ENCODE data around the gene RESP18.
"Not testable (repeated sequence)": the region's sequence is repeated elsewhere in the genome, so short reads cannot be mapped to it uniquely, and the experiment has no call there.

The RESP18 gene

DNA sequence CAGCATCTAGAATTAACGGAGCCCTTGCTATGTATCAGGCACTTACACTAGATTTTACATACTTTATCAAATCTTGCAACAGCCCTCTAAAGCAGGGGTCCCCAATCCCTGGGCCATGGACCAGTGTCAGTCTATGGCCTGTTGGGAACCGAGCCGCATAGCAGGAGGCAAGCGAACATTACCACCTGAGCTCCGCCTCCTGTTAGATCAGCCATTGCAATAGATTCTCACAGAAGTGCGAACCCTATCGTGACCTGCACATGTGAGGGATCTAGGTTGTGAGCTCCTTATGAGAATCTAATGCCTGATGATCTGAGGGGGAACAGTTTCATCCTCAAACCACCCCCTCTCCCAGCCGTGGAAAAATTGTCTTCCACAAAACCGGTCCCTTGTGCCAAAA is 39.9 kb downstream of the RESP18 start:
- DNase-seq (ENCODE audit: low spot score) = no peak

DNA sequence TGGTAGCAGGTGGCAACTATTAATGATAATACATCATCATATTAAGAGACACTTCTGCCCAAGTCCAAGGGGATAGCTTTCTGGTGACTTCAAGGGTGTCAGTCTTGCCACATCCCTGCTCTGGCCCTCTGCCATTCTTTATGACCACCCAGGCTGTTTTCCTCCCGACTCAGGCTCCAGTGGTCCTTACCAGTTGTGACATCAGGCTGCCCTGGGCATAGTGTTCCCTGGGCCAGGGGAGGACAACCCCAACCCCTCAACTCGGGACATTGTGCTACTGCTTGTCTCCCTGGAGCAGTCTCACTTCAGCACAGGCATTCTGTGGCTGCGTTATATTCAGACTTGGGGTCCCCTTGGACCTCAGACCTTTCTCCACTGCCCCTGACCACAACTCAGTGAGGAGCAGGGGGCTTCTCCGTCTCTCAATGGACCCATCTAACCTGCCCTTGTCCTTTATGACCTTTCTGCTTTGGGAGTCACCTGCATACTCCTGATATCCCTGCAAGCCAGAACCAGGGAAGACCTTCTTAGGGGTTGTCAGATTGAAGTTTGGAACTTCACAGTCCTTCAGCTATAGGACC is 40.5 kb downstream of the RESP18 start:
- DNase-seq (ENCODE audit: low spot score) = no peak

DNA sequence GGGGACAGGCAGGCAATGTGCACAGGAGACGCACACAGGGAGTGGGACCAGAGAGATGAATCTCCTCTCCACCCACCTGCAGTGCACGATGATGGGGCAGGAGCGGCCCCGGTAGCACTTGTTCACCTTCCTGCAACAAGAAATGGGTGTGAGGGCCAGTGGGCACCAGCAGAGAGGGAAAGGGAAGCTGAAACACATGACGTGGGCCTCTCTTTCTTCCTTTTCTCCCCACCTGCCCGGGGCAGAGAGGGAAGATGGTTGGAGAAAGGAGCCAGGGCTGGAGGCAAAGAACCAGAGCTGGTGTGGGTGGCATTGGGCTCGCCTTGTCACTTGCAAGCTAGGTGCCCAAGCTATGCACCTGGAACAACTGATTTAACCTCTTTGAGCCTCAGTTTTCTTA is 41.1 kb downstream of the RESP18 start:
- DNase-seq (ENCODE audit: low spot score) = no peak

DNA sequence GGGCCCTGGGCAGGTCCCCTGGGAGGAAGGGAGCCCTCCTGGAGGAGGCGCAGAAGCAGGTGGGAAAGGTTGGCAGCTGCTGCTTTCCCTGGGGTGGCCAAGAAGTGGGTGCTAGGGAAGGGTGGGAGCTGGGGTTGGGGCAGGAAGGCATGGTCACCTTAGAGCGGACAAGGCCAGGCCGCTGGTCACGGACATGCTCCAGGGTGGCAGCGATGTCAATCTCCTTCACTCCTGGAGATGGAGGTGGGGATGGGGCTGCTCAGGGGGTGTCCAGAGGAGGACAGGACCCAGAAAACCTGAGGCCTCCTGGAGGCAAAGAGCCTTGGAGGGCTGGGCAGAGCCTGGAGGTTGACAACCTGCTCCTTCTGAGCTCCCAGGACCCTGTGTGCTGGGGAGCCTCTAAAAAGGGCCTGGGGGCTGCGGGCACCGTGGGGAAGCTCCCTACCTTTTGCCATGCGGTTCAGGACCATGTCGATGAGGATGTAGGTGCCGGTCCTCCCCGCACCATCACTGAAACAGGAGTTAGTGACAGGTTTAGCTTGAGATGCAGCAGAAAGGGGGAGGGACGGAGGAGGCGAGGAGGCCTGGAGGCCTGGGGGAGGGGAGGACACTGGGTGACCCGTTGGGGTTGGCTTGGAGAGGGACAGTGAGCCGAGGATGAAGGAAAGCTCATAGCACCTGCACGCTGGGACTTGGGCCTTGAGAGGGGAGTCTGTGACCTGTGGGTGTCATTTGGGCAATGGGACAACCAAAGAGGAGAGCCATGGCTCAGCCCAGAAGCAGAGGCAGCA is 42.0 kb downstream of the RESP18 start:
- DNase-seq (ENCODE audit: low spot score) = no peak

DNA sequence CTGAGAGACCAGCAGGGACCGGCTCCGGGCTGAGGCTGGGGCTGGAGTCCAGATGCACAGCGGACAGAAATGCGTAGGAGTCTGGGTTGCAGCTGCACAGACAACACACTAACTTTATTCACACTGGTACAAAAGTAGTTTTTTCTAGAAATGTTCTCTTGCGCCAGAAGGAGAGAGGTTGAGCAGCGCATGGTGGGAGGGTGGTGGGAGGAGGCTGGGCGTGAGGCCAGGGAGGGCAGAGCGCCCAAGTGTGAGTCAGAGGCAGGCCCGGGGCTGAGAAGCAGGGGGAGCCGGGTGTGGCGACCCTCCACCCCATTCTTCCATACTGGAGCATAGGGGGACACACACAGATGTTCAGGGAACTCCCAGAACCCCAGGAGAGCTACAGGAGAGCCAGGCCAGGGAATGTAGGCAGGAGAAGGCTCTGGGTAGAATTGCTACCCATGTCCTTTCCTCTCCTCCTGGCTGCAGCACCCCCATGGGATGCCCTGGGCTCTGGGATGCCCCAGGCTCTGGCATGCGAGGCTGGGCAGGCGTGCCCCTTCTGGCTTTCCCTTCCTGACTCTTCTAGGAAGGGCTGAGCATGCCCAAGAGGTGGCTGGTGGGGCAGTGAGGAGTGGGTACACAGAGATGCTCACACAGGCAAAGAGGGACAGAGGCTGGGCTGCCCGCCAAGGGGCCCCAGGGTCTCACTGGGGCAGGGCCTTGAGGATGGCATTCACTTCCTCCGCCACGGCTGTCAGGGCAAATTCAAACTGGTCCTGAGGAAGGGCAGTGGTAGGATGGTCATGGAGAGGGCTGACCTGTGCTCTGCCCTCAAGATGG is 42.8 kb downstream of the RESP18 start:
- peak; percentile 94 for DNase-seq (ENCODE audit: low spot score)

DNA sequence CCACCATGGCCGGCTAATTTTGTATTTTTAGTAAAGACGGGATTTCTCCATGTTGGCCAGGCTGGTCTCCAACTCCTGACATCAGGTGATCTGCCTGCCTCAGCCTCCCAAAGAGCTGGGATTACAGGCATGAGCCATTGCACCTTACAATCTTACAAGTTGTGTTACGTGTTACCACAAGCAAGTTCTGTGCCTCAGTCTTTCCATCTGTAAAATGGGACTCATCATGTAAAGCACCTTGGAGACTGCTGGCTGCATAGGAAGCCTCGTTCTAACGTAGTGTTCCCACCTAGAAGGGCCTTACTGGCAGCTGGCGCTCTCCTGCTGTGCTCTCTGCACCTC is 43.4 kb downstream of the RESP18 start:
- no peak for DNase-seq (ENCODE audit: low spot score)

DNA sequence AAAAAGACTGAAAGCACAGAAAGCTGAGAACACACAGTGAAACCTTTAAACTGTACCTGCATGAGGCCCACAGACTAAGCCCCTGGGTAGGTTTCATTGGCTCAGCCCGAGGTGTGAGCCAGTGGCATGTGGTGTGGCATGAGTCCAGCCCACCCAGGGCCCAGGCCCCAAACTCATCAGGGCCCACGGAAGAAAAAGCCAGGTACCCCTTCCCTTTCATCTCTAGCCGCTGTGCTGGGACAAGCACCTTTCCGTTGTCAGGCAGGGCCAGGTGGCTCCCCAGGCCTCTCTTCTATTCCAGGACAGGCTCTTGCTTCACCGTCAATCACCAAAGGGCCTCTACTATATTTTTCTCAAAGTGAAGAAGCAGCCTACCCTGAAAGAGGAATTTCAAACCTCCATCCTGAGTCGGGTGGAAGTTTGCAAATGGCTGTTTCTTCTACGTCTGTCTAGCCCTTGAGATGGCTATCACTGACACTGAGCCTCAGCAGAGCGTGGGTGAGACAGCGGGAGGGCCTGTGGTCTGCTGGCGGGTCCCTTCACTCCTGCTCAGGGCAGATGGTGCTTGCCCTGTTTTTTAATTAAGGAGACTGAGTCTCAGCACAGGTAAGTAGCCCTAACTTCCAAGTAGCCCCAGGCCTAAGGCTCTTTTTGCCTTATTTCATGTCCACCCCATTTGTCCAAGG is 44.8 kb downstream of the RESP18 start:
- no peak for DNase-seq (ENCODE audit: low spot score)

DNA sequence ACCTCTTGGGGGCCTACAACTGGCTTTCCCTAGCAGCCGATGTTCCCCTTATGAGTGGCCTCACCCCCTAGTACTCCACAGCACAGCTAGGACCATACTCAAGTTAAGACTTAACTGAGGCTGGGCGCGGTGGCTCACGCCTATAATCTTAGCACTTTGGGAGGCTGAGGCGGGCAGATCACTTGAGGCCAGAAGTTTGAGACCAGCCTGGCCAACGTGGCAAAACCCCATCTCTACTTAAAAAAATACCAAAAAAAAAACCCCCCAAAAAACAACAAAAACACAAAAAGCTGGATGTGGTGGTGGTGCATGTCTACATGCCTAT is 45.5 kb downstream of the RESP18 start:
- DNase-seq (ENCODE audit: low spot score) = not testable (repeated sequence)

DNA sequence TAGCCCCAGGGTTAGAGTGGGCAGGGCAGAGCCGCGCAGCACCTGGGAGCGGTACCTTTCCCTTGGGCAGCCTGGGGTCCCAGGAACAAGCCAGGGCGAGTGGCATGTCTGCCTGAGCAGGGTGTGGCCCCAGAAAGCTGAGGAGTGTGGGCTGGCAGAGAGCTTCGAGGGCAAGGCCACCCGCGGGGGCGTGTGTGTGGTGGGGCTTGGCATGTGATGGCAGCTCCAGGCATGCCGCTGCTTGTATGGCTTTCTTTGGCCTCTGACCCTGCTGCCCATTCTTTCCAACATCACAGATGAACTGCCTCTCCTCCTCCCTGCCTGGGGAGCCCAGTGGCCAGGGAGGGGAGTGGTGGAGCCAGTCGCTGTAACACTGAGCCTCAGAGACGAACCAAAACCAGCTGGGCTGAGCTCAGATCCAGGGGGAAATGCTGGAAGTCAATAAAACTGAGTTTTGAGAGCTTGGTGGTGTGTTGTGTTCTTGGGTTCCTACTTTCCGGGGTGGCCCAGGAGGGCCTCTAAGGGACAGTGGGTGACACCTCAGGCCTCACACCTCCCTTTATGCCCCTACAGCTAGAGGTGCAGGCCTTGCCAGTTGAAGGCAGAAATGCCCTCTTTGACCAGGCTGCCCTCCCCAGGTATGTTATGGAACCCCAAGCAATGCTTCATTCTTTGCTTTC is 46.0 kb downstream of the RESP18 start:
- peak; percentile 78 for DNase-seq (ENCODE audit: low spot score)

DNA sequence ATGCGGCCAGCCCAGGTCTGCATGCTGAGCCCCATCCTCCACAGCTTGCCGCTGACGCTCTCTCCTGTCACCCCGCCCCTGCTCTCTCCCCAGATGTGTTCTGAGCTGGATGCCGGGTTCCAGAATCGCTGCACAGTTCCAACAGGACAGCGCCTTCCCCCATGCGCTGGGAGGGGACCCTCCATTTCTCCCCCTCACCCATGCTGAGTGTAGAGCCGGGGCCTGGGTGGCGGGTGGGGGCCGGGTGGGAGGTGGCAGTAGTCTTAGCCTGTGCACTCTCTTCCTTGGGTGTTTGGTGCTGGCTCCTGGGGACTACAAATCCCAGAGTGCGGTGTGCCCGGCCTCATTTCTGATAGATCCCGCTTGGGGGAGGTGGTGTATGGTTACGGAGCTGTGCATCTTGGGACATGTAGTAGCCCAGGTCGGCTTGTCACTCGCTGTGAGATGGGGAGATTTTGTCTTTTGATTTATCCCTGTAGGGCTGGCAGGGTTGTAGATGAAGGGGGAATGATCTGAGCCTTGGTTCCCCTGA is 46.6 kb downstream of the RESP18 start:
- peak; percentile 78 for DNase-seq (ENCODE audit: low spot score)

DNA sequence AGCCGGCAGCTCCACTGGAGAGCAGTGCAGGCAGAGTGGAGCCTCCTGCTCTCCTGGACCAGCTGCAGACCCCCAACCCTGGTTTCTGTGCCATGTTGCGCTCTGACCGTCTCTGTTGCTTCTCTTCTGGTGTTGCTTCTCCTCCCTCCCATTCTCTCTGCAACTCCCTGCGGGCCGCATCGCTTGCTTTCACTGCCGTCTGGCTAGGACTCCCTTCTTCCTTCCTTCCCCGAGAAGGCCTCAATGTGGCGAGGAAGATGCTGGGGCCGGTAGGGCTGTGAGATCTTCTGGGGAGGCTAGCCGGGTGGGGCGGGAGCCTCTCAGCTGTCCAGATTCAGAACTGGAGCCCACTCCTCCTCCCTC is 47.2 kb downstream of the RESP18 start:
- no peak for DNase-seq (ENCODE audit: low spot score)

DNA sequence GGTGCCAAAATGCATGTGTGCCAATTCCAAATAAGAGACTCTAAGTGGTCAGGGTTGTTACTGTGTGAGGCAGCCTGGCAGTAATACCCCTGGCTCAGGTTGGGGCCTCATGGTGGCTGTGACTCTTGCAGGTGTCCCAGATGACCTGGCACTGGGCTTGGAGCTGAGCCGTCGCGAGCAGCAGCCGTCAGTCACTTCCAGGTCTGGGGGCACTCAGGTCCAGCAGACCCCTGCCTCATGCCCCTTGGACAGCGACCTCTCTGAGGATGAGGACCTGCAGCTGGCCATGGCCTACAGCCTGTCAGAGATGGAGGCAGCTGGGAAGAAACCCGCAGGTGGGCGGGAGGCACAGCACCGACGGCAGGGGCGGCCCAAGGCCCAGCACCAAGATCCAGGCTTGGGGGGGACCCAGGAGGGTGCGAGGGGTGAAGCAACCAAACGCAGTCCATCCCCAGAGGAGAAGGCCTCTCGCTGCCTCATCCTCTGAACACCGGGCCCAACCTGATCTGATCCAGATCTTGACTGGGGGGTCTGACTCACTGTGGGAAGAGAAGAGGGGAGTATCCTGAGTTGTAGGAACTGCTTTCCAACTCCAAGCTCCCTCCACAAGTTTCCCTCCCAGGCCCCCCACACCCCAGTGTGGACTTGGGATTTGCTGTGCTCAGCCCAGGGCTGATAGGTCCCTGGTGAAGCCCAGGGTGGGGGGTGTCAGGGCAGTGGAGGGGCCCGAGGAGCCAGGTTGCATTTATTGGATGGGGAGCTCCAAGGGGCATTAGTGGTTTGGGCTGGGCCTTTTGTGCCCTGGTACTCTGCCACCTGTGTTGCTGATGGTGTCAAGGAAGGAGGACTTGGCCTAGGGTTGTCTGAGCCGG is 47.8 kb downstream of the RESP18 start:
- DNase-seq (ENCODE audit: low spot score) = no peak

DNA sequence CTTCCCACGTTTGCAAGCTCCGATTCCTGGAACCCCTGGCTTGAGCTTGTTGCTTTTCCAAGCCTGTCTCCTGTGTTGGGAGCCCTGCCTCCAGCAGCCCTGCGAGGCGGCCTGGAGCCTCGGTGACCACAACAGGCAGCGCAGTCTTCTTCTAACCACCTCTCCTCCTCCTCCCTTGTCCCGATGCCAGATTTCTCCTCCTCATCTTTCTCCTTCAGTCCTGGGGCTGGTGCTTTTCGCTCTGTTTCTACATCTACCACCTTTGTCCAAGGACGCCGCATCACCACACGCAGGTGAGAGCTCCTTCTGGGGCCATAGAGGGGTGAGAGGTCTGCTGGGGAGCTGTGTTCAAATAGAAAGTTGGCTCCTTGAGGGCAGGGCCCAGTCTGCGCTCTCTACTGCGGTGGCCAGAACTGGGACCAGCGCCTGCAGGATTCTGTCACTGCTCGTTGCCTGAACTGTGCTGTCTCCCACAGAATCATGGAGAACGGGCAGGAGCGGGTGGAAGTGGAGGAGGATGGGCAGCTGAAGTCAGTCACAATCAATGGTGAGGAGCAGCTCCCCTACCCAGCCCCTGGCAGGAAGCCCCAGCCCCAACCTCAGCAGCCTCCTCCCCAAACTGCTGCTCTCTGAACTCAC is 49.5 kb downstream of the RESP18 start:
- no peak for DNase-seq (ENCODE audit: low spot score)

DNA sequence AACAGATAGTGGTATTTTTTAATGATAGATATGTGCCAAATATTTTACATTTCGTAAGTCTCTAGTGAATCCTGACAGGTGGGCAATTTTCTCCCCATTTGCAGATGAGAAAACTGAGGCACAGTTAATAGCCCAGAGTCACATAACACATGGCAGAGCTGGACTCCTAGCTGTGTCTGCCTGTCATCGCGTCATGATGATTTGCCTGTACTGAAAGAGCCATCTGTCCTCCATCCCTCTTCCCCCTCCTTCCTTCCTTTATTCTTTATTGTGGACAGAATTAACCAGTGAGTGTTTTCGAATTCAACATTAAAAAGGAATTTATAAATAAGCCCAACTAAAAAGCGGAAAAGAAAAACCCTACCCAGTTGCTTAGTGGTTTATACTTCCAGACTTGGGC is 50.2 kb downstream of the RESP18 start:
- peak; percentile 91 for DNase-seq (ENCODE audit: low spot score)

DNA sequence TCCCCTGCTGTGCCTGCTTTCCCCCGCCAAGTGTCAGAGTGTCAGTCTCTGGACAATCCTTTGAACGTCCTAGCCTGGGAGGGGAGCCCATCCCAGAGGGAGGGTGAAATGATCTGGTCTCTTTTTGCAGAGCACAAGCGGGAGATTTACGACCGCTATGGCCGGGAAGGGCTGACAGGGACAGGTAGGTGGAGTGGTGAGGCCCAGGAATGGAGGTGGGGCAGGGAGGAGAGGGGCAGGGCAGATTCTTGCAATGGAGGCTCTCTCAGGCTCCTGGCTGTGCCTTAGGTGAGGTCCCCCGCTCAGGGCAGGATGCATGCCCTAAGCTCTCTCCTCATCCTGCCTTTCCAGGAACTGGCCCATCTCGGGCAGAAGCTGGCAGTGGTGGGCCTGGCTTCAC is 51.0 kb downstream of the RESP18 start:
- DNase-seq (ENCODE audit: low spot score) = no peak

DNA sequence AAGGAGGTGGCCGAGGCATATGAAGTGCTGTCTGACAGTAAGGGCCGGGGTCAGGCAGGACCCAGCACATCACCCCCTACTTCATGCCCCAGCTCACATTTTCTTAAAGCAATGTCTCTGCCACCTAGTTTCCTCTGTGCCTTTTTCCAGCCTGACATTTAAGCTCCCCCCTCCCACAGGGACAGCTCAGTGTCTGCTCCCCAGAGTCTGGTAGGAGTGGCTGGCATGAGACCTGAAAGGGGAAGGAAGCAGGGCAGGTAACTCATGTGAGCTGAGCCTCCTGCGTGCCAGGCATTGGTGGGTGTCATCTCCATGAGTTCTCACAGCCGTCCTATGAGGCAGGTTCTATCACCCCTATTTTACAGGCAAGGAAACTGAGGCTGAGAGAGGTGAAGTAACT is 51.9 kb downstream of the RESP18 start:
- DNase-seq (ENCODE audit: low spot score) = no peak

DNA sequence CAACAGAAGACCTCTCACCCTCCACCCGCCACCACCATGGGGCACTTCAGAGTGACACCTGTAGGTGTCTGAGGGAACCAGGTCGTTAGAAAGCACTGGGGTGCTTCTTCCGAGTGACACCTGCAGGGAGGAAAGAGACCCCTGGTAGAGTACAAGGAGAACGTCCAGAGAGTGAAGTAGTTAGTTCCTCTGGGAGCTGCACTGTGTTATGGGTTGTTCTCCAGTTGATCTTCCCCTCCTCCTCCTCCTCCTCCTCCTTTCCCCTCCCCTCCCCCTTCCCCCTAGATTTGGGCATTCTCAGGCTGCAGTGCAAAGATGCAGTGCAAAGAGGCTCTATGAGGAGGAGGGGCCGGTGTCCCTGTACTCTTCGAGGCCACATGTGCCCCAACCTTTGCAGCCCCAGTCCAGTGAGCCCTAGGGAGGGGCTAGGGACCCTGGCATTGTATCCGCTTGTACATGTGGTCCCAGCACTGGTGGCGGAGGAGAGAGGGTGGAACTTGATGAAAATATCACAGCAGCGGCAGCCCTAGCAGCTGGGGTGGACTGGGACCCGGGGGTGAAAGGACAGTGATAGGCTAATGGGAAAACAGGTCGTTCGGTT is 52.5 kb downstream of the RESP18 start:
- DNase-seq (ENCODE audit: low spot score) = no peak

DNA sequence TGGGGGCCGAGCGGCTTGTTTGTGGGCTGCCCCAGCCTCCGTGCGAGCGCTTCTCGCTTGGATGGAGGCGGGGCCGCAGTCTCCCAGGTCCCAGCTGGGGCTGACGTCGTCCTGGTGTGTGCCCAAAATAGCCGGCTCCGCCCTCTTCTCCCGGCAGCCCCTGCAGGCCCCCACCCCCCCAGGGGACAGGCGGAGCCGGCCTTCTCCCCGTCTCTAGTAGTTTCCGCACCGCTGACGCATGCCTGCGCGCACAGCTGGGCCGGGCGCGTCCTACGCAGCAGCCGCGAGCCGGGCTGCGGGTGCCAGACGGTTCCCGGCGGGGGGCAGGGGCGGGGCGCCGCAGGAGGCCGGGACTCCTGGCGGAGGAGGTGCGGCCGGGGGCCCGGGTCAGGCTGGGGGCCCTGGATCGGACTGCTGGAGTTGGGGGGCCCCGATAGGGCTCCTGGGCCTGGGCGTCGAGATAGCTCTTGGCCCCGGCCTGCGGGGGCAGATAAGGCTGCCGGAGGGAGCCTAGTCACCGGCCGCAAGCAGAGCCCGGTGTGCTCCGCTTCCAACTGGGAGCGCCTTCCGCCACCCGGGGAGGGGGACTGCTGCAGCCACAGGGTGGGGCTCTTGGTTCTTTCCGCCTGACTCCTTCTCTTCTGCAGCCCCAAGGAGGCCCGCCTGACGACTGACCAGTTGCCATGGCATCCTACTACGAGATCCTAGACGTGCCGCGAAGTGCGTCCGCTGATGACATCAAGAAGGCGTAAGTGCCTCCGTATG is 53.2 kb downstream of the RESP18 start, which contains the start of gene DNAJB2:
TSS of gene DNAJB2 (plus strand) at position 216 of the 765 bp plus-strand sequence. CDS start at position 684, 468 bp downstream.
- peak; percentile 99 for DNase-seq (ENCODE audit: low spot score)

DNA sequence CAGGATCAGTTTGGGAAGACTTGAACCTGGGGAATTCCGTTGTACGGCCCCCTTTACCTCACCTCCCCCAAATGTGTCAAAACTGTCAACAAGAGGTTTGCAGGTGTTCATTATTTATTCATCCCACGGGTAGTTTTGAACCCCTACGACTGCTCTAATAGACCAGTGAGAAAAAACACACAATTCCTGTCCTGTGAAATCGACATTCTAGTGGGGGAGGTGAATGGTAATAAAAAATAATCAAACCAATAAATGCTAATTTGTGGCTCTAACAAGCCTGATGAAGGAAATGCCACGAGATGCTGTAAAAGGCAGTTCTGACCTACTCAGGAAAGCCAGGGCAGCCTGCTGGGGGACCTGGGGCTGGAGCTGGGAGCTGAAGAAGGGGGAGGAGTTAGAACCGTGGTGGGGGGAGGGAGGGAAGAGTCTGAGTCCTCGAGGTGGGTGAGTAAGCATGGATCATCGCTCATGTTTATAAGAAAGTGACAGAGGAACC is 53.8 kb downstream of the RESP18 start:
- no peak for DNase-seq (ENCODE audit: low spot score)
